ENCODE data around the gene LSM11.

DNA sequence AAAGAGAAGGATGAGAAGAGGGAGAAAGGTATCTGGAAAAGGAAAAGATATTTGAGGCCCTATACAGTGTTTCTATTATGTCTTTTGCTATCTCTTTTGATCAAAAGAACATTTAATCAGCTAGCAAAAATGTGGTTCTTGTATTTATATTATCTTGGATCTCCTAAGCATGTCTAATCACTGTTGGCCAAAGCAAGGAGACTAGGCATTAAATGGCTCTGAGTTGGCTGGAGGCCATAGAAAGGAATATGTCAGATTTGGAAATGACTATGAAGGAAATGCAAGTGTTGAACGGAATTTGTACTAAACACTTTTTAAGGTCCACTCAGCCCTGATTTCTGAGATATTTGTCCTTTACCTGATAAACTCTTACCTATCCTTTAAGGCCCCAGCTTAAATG, 34.6 kb upstream of the LSM11 start:
- TF ChIP-seq EZH2 (IDR thresholded peaks at IDR 0.05), result no peak
- no peak for TF ChIP-seq POLR2AphosphoS5 (IDR thresholded peaks at IDR 0.05; ENCODE audit: borderline replicate concordance, low read depth, low read length)
